Transverse colon (tissue), 4 donors: Measurements from ENCODE around the gene SEPTIN8.

ENCODE experiments used
- CTCF ChIP-seq, 5 experiments: fragments of 200-600 bp in 3 of 5; fragments of 450-650 bp in 2 of 5; sonication (generic) in 3 of 5; IDR thresholded peaks; 1 replicate in 2 of 5; 2 replicates in 3 of 5; pipeline ENCODE4 v1.5.1; 2016 to 2017; ENCODE audit warnings: antibody characterized with exemption in 5 of 5, inconsistent platforms in 3 of 5, mild to moderate bottlenecking in 2 of 5, moderate library complexity in 1 of 5
- EP300 ChIP-seq: sonication (generic); formaldehyde crosslinking; IDR thresholded peaks from one replicate; pipeline ENCODE4 v1.6.1; 2017; ENCODE audit warnings: antibody characterized with exemption, low read depth
- POLR2A ChIP-seq: fragments of 450-650 bp; IDR thresholded peaks from one replicate; pipeline ENCODE4 v1.6.1; 2016; ENCODE audit warnings: antibody characterized with exemption, mild to moderate bottlenecking, moderate library complexity
- POLR2AphosphoS5 ChIP-seq, 3 donors: sonication (generic); formaldehyde crosslinking; IDR thresholded peaks; one replicate each; pipeline ENCODE4 v1.6.1; 2016; ENCODE audit warnings: antibody characterized with exemption in 3 of 3

GRCh38 chr5:132704875-132705274 is 72.2 kb downstream of the SEPTIN8 start:
- TF ChIP-seq POLR2A (no peak), CTCF (IDR thresholded peaks at IDR 0.05) (no peak), POLR2AphosphoS5 (IDR thresholded peaks at IDR 0.05) (no peak), EP300 (no peak)
